K562 (cell line): ENCODE data around the gene LRRC51. TPM values are rescaled to one million over a fixed set of nuclear protein-coding genes. Genes with fewer than 3 reads are reported as not detected.

Source experiments
- ATAC-seq: fragments of 200-7000 bp; cut with Tn5 transposase; 3 replicates; pipeline ENCODE4 v1.9.1; 2020; ENCODE audit warnings: moderate library complexity
- BruUV-seq: library from RNA; stranded (reverse); fragments of 400-500 nt; replicated peaks from 2 replicates; lab custom pipeline; 2021; lab: Mats Ljungman, UMichigan
- CTCF ChIA-PET: fragments of 300-600 bp; formaldehyde crosslinking; extraction: SDS; loops from one replicate; lab custom pipeline; 2021; ENCODE audit warnings: low intra/inter-chr PET ratio; lab: Yijun Ruan, JAX
- POLR2A ChIA-PET: fragments of 300-600, 350-650 bp; sonication (Branson Sonifier 250); formaldehyde crosslinking; extraction: SDS; loops from one replicate; lab custom pipeline; 2021; ENCODE audit warnings: antibody characterized with exemption, inconsistent platforms; lab: Yijun Ruan, JAX
- DNase-seq, 4 experiments: peaks; one replicate each; pipeline versions ENCODE4 v3.0.0 to v3.0.0-alpha.2; 2011 to 2018; ENCODE audit warnings: low spot score in 3 of 4, mixed read lengths in 3 of 4; ENCODE audit errors: extremely low read depth in 1 of 4
- FAIRE-seq: peaks from 2 replicates; lab custom pipeline; 2011; peaks lifted over from hg19 to GRCh38; lab: Jason Lieb, UNC
- H2AFZ ChIP-seq: 2 replicates; pipeline ENCODE4 v1.6.0; 2011; ENCODE audit warnings: low read depth, low read length, control low read depth, inconsistent platforms
- H3K27ac ChIP-seq: fragments of 200-600 bp; 3 replicates; pipeline ENCODE4 v1.8.0; 2011; ENCODE audit warnings: low read depth, mild to moderate bottlenecking, control low read depth, inconsistent platforms, low read length, moderate library complexity, mixed read lengths; ENCODE audit errors: extremely low read depth
- H3K27me3 ChIP-seq, 2 experiments: fragments of 300-600 bp in 1 of 2; 2 replicates in 1 of 2; 3 replicates in 1 of 2; pipeline versions ENCODE4 v1.6.0 to v1.8.0; 2011; ENCODE audit warnings: inconsistent platforms in 2 of 2, low read length in 2 of 2, mild to moderate bottlenecking in 1 of 2, mixed read lengths in 1 of 2, moderate library complexity in 1 of 2; ENCODE audit not compliant: control insufficient read depth in 2 of 2, insufficient read depth in 2 of 2
- H3K36me3 ChIP-seq: fragments of 300-600 bp; 3 replicates; pipeline ENCODE4 v1.8.0; 2011; ENCODE audit warnings: mild to moderate bottlenecking, low read length, inconsistent platforms; ENCODE audit not compliant: control insufficient read depth, insufficient read depth
- H3K4me1 ChIP-seq, 2 experiments: fragments of 200-600 bp in 1 of 2; replicated peaks in 1 of 2; 2 replicates in 1 of 2; 3 replicates in 1 of 2; pipeline versions ENCODE4 v1.5.1 to v1.8.0; 2011; ENCODE audit warnings: inconsistent platforms in 2 of 2, low read length in 2 of 2, mild to moderate bottlenecking in 1 of 2, mixed read lengths in 1 of 2, moderate library complexity in 1 of 2; ENCODE audit not compliant: control insufficient read depth in 2 of 2, insufficient read depth in 2 of 2
- H3K4me2 ChIP-seq: 2 replicates; pipeline ENCODE4 v1.6.1; 2011; ENCODE audit warnings: low read length, control low read depth, inconsistent platforms, mixed read lengths; ENCODE audit not compliant: insufficient read depth
- H3K4me3 ChIP-seq: fragments of 200-600 bp; sonication (generic), shearing (Covaris generic); 2 replicates; pipeline ENCODE4 v1.5.1; 2016; ENCODE audit warnings: control low read depth, inconsistent platforms
- H3K79me2 ChIP-seq: fragments of 200-600 bp; 3 replicates; pipeline ENCODE4 v1.8.0; 2011; ENCODE audit warnings: low read length, inconsistent platforms; ENCODE audit not compliant: control insufficient read depth, insufficient read depth
- H3K9ac ChIP-seq, 2 experiments: 2 replicates each; pipeline versions ENCODE4 v1.6.0 to v1.6.1; 2011; ENCODE audit warnings: low read depth in 2 of 2, low read length in 2 of 2, control low read depth in 1 of 2, inconsistent platforms in 1 of 2, mild to moderate bottlenecking in 1 of 2, mixed read lengths in 1 of 2; ENCODE audit not compliant: insufficient read depth in 1 of 2
- H3K9me1 ChIP-seq: one replicate; pipeline ENCODE4 v1.6.0; 2011; ENCODE audit warnings: inconsistent platforms, mild to moderate bottlenecking, low read length, moderate library complexity; ENCODE audit not compliant: control insufficient read depth, insufficient read depth
- H3K9me3 ChIP-seq: replicated peaks from 2 replicates; pipeline ENCODE4 v1.5.1; 2011; ENCODE audit warnings: low read depth, low read length, inconsistent platforms; ENCODE audit not compliant: control insufficient read depth, insufficient read depth
- H4K20me1 ChIP-seq: replicated peaks from 2 replicates; pipeline ENCODE4 v1.6.1; 2011; ENCODE audit warnings: low read length, inconsistent platforms, mixed read lengths; ENCODE audit not compliant: control insufficient read depth, insufficient read depth
- ARID1B ChIP-seq: fragments of 450-650 bp; IDR thresholded peaks from 2 replicates; pipeline ENCODE4 v1.6.1; 2016; ENCODE audit warnings: antibody characterized with exemption, mild to moderate bottlenecking, inconsistent platforms
- JUNB ChIP-seq: fragments of 450-650 bp; formaldehyde crosslinking; conservative IDR thresholded peaks from 2 replicates; pipeline ENCODE4 v1.4.0; 2020; ENCODE audit warnings: mild to moderate bottlenecking
- L3MBTL2 ChIP-seq: fragments of 450-650 bp; IDR thresholded peaks from 2 replicates; pipeline ENCODE4 v1.6.1; 2016; ENCODE audit warnings: mild to moderate bottlenecking, moderate library complexity
- MAFF ChIP-seq: IDR thresholded peaks from 2 replicates; pipeline ENCODE4 v1.6.1; 2012; ENCODE audit warnings: low read length, improper control_type of control experiment
- MXD1 ChIP-seq: fragments of 250-450 bp; sonication (Bioruptor Pico); IDR thresholded peaks from 2 replicates; pipeline ENCODE4 v1.8.0; 2021; ENCODE audit warnings: borderline replicate concordance, mild to moderate bottlenecking, moderate library complexity; ENCODE audit not compliant: poor library complexity, severe bottlenecking
- NKRF ChIP-seq: fragments of 450-650 bp; IDR thresholded peaks from 2 replicates; pipeline ENCODE4 v1.6.1; 2016; ENCODE audit warnings: borderline replicate concordance
- RFX1 ChIP-seq: fragments of 450-650 bp; IDR thresholded peaks from 2 replicates; pipeline ENCODE4 v1.6.1; 2016; ENCODE audit warnings: mild to moderate bottlenecking, moderate library complexity
- SMAD3 ChIP-seq: fragments of 450-650 bp; formaldehyde crosslinking; conservative IDR thresholded peaks from 2 replicates; pipeline ENCODE4 v1.4.0; 2020; ENCODE audit warnings: mild to moderate bottlenecking
- ZNF12 ChIP-seq: sonication (generic); formaldehyde crosslinking; IDR thresholded peaks from 2 replicates; pipeline ENCODE4 v1.4.0; 2020; ENCODE audit warnings: mild to moderate bottlenecking, missing genetic modification reagents
- ZNF316 ChIP-seq: fragments of 450-650 bp; IDR thresholded peaks from 2 replicates; pipeline ENCODE4 v1.6.1; 2016
- ZNF696 ChIP-seq: fragments of 250-450 bp; sonication (Bioruptor Pico); conservative IDR thresholded peaks from 2 replicates; pipeline ENCODE4 v1.4.0; 2020; ENCODE audit warnings: mild to moderate bottlenecking, moderate library complexity
- WGBS: fragments of 100-300 bp; shearing (Covaris generic); methylation state at CpG from one replicate; pipeline ENCODE4 v1.1.6; 2016; ENCODE audit warnings: low coverage, mixed read lengths; ENCODE audit not compliant: insufficient coverage; ENCODE audit errors: missing lambda C conversion rate; 5-methylcytosine and 5-hydroxymethylcytosine counted together
- in situ Hi-C: fragments of 300-500 bp; cut with MboI; formaldehyde crosslinking; loops from 4 replicates; pipeline ENCODE4 v1.15.0; 2018; ENCODE audit warnings: inconsistent platforms, mixed read lengths
- intact Hi-C: fragments of 100-400 bp; cut with micrococcal nuclease; formaldehyde crosslinking; loops from 2 replicates; pipeline ENCODE4 v1.14.2; 2022
- polyA plus RNA-seq, 8 experiments: library from polyadenylated mRNA; depleted of rRNA in 4 of 8; stranded (reverse) in 5 of 8; unstranded in 3 of 8; fragments of >200 nt; fragmentation: Nextera tagmentation in 2 of 8; fragmentation: Illumina TruSeq in 1 of 8; extraction: Ambion mirVana in 2 of 8; extraction: Trizol in 1 of 8; gene quantifications; 2 replicates each; pipeline versions ENCODE4 v1.2.1 to v1.2.3, GENCODE V29; 2011 to 2014; ENCODE audit warnings: inconsistent platforms in 1 of 8, missing spikeins in 1 of 8
- total RNA-seq, 7 experiments: library from RNA; depleted of rRNA in 6 of 7; stranded (reverse); fragments of >200 nt in 6 of 7; fragmentation: Illumina TruSeq in 2 of 7; extraction: Trizol in 2 of 7; gene quantifications; 2 replicates each; pipeline versions ENCODE4 v1.2.1 to v1.2.3, GENCODE V29; 2011 to 2021; ENCODE audit warnings: low replicate concordance in 1 of 7
- TF ChIP-seq, protein P1 (sequence below): fragments of 450-650 bp; IDR thresholded peaks from 2 replicates; pipeline ENCODE4 v1.6.1; 2016; ENCODE audit warnings: low read depth

The LRRC51 gene
- total and polyA plus RNA-seq, 9 of the 15 experiments (the other 6 are each of a cell fraction or from before 2014, with no cell fraction given), result 4.7 to 10.6 (median 5.6) TPM

DNA sequence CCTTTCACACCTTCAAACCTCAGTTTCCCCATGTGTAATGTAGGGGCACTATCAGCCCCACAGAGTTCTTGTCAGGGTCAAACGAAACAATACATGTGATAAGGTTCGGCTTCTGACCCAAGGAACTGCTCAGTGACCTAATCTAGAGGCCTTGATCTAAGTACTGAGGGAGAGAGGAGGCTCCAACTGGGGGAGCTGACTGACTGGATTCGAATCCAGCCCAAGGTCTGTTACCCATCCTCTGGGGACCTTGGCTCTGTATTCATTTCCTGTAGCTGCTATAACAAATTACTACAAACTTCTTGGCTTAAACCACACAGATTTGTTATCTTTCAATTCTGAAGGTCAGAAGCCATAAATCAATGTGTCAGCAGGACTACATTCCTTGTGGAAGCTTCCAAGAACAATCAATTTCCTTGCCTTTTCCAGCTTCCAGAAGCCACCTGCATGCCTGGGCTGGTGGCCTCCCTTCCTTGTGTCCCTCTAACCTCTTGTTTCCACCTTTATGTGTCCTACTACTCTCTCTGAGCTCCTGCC is 42.5 kb downstream of the LRRC51 start (continued):
- TF ChIP-seq MXD1 (no peak), ZNF696 (no peak), MAFF (no peak), ARID1B (no peak), ZNF316 (peak; percentile 30; the same call in 1 of the 2 replicates), ZNF12 (CRISPR knock-in tag) (0 out of 2 replicates have a peak, but pooled peaks have one; percentile 72)

- peak overlapping the region in 1 of 2 experiments; percentile 2; a peak in 1 of 4 replicates for H3K9ac ChIP-seq
- intact Hi-C loops, result no loop called here
- in situ Hi-C loops, result no loop called here
- H3K4me3 ChIP-seq, result no peak overlapping the region
- DNase-seq (no peak), ATAC-seq (no peak), FAIRE-seq (no peak)
- WGBS, result 65% methylated on average over 6 of the region's 6 CpGs
- no peaks in the 10 kb centered on the region for H4K20me1 ChIP-seq
- H3K79me2 ChIP-seq, result no peaks in the 10 kb centered on the region
- H3K4me2 ChIP-seq, result no peak overlapping the region
- H3K27me3 ChIP-seq, result no peaks in the 10 kb centered on the region
- H3K9me1 ChIP-seq, result no peaks in the 10 kb centered on the region
- no peaks in the 10 kb centered on the region for H3K36me3 ChIP-seq
- peaks cover 14 to 18% of the 10 kb centered on the region in 2 experiments for H3K4me1 ChIP-seq
- H3K9me3 ChIP-seq, result no peaks in the 10 kb centered on the region; the same call in 1 of the 2 replicates
- ChIA-PET CTCF (no interaction called here), POLR2A (interaction anchor here (1.0 kb wide), 1 partner anchor 11 kb away, joined by 4 read pairs; the partner anchor contains the start of gene ANAPC15)
- no peak overlapping the region for H3K27ac ChIP-seq
- H2AFZ ChIP-seq, result no peak overlapping the region
- no TSS peak for BruUV-seq
- TF ChIP-seq NKRF, result no peak
- no peak for TF ChIP-seq L3MBTL2
- TF ChIP-seq JUNB (CRISPR knock-in tag), result no peak
- no peak for TF ChIP-seq RFX1
- no peak for TF ChIP-seq SMAD3 (CRISPR knock-in tag)
- TF ChIP-seq, protein P1, sequence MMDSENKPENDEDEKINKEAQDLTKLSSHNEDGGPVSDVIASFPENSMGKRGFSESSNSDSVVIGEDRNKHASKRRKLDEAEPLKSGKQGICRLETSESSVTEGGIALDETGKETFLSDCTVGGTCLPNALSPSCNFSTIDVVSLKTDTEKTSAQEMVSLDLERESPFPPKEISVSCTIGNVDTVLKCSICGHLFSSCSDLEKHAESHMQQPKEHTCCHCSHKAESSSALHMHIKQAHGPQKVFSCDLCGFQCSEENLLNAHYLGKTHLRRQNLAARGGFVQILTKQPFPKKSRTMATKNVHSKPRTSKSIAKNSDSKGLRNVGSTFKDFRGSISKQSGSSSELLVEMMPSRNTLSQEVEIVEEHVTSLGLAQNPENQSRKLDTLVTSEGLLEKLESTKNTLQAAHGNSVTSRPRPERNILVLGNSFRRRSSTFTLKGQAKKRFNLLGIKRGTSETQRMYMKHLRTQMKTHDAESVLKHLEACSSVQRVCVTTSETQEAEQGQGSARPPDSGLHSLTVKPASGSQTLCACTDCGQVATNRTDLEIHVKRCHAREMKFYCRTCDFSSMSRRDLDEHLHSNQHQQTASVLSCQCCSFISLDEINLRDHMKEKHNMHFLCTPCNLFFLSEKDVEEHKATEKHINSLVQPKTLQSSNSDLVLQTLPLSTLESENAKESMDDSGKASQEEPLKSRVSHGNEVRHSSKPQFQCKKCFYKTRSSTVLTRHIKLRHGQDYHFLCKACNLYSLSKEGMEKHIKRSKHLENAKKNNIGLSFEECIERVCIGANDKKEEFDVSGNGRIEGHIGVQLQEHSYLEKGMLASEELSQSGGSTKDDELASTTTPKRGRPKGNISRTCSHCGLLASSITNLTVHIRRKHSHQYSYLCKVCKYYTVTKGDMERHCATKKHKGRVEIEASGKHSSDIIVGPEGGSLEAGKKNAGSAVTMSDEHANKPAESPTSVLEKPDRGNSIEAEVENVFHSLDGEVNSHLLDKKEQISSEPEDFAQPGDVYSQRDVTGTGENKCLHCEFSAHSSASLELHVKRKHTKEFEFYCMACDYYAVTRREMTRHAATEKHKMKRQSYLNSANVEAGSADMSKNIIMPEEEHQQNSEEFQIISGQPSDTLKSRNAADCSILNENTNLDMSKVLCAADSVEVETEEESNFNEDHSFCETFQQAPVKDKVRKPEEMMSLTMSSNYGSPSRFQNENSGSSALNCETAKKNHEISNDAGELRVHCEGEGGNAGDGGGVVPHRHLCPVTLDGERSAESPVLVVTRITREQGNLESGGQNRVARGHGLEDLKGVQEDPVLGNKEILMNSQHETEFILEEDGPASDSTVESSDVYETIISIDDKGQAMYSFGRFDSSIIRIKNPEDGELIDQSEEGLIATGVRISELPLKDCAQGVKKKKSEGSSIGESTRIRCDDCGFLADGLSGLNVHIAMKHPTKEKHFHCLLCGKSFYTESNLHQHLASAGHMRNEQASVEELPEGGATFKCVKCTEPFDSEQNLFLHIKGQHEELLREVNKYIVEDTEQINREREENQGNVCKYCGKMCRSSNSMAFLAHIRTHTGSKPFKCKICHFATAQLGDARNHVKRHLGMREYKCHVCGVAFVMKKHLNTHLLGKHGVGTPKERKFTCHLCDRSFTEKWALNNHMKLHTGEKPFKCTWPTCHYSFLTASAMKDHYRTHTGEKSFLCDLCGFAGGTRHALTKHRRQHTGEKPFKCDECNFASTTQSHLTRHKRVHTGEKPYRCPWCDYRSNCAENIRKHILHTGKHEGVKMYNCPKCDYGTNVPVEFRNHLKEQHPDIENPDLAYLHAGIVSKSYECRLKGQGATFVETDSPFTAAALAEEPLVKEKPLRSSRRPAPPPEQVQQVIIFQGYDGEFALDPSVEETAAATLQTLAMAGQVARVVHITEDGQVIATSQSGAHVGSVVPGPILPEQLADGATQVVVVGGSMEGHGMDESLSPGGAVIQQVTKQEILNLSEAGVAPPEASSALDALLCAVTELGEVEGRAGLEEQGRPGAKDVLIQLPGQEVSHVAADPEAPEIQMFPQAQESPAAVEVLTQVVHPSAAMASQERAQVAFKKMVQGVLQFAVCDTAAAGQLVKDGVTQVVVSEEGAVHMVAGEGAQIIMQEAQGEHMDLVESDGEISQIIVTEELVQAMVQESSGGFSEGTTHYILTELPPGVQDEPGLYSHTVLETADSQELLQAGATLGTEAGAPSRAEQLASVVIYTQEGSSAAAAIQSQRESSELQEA, result no peak
These were observed 43.4 kb downstream of the LRRC51 start for GRCh38 chr11:72124046-72124445.
